ENCODE data around the gene USP38. TPM values are rescaled to one million over a fixed set of nuclear protein-coding genes. Genes with fewer than 3 reads are reported as not detected.

The USP38 gene
- total and polyA plus RNA-seq, 7 donors, result 25.6 to 120 (median 53.5) TPM

DNA sequence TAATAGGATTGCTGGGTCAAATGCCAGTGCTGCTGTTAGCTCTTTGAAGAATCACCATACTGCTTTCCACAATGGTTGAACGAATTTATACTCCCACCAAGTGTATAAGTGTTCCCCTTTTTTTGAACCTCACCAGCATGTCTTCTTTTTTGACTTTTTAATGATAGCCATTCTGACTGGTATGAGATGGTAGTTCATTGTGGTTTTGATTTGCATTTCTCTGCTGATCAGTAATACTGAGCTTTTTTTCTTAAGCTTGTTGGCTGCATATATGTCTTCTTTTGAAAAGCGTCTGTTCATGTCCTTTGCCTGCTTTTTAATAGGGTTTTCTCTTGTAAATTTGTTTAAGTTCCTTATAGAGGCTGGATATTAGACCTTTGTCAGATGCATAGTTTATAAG lies 14.8 kb downstream of the USP38 start:
- Histone ChIP-seq H3K9me3 (no peaks in the 10 kb centered on the region), H3K36me3 (ENCODE audit: insufficient read depth in 1 of 2, low read depth in 1 of 2) (peaks cover 2 to 91% of the 10 kb centered on the region in 2 donors), H3K4me1 (peaks cover 43% of the 10 kb centered on the region), H3K27ac (no peak overlapping the region), H3K4me3 (no peak overlapping the region), H3K27me3 (ENCODE audit: insufficient read depth in 3 of 3, low read length in 2 of 3) (no peaks in the 10 kb centered on the region)
- DNase-seq (no peak), ATAC-seq (no peak)
- TF ChIP-seq, protein P1, sequence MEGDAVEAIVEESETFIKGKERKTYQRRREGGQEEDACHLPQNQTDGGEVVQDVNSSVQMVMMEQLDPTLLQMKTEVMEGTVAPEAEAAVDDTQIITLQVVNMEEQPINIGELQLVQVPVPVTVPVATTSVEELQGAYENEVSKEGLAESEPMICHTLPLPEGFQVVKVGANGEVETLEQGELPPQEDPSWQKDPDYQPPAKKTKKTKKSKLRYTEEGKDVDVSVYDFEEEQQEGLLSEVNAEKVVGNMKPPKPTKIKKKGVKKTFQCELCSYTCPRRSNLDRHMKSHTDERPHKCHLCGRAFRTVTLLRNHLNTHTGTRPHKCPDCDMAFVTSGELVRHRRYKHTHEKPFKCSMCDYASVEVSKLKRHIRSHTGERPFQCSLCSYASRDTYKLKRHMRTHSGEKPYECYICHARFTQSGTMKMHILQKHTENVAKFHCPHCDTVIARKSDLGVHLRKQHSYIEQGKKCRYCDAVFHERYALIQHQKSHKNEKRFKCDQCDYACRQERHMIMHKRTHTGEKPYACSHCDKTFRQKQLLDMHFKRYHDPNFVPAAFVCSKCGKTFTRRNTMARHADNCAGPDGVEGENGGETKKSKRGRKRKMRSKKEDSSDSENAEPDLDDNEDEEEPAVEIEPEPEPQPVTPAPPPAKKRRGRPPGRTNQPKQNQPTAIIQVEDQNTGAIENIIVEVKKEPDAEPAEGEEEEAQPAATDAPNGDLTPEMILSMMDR (IDR thresholded peaks at IDR 0.05), result no peak
- WGBS, 3 donors, result 90 to 97% (median 93%) methylated on average over 2 of the region's 2 CpGs
- intact Hi-C loops (cut with DNase I), result loop anchor here in 1 of 2 donors (10.0 kb wide), 1 partner anchor 285 kb away; no protein-coding TSS in a partner anchor

DNA sequence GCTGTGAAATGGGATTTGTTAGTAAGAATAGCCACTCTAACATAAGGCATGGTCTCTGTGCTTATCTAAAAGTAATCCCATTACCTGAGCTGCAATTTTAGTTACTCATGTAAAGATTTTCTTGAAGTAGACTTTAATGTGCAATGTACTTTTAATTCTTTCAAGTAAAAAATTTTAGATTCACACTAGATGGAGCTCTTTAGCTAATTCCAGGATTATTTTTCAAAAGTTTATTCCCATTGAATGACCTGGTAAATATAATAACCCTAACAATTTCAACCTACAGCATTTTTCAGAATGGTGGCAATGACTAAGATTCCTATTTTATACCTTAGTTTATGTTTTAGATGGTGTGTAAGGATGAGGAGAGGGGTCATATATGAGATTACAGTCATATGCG lies 18.1 kb downstream of the USP38 start:
- peaks cover 2 to 80% of the 10 kb centered on the region in 2 donors for H3K36me3 ChIP-seq (ENCODE audit: insufficient read depth in 1 of 2, low read depth in 1 of 2)
- 94 to 97% (median 97%) methylated on average over 1 of the region's 1 CpG for WGBS, 3 donors
- TF ChIP-seq, protein P1 (IDR thresholded peaks at IDR 0.05), result peak; percentile 29

DNA sequence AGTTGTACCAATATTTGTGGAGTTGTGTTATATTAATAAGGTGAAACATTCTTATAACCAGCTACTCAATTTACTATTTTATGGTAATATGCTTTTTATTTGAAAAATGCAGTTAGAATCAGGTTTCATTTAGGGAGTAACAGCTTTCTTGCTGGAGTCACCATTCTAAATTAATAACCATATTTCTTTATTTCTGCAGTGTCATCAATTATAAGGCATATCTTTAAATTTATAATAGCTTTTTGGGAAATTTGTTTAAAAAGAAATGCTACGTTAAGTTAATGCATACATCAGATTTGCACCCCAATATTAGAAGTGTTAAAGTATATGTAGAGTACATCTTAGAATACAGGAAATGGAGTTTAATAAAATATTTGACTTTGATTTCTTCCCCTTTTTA lies 18.9 kb downstream of the USP38 start:
- Histone ChIP-seq H3K27ac (peak overlapping the region; percentile 33), H3K4me3 (no peak overlapping the region), H3K4me1 (peaks cover 44% of the 10 kb centered on the region), H3K9me3 (no peaks in the 10 kb centered on the region), H3K27me3 (ENCODE audit: insufficient read depth in 3 of 3, low read length in 2 of 3) (no peaks in the 10 kb centered on the region), H3K36me3 (ENCODE audit: insufficient read depth in 1 of 2, low read depth in 1 of 2) (peaks cover 0 to 80% of the 10 kb centered on the region in 2 donors)
- ATAC-seq, result no peak
- 88 to 96% (median 90%) methylated on average over 1 of the region's 1 CpG for WGBS, 3 donors
- intact Hi-C loops (cut with DNase I), result loop anchor here in 1 of 2 donors (5.0 kb wide), 1 partner anchor 134 kb away; the partner anchor contains the start of gene GAB1
- TF ChIP-seq, protein P1 (IDR thresholded peaks at IDR 0.05), result no peak
- no peak for DNase-seq

More for the DNA sequence above, 18.1 kb downstream of the USP38 start:
- no peaks in the 10 kb centered on the region for H3K9me3 ChIP-seq
- DNase-seq, result no peak
- peaks cover 39% of the 10 kb centered on the region for H3K4me1 ChIP-seq
- H3K27me3 ChIP-seq (ENCODE audit: insufficient read depth in 3 of 3, low read length in 2 of 3), result no peaks in the 10 kb centered on the region
- H3K4me3 ChIP-seq, result no peak overlapping the region
- no peak for ATAC-seq
- intact Hi-C loops (cut with DNase I), result loop anchor here in 1 of 2 donors (5.0 kb wide), 1 partner anchor 134 kb away; the partner anchor contains the start of gene GAB1
- peak overlapping the region; percentile 33 for H3K27ac ChIP-seq

DNA sequence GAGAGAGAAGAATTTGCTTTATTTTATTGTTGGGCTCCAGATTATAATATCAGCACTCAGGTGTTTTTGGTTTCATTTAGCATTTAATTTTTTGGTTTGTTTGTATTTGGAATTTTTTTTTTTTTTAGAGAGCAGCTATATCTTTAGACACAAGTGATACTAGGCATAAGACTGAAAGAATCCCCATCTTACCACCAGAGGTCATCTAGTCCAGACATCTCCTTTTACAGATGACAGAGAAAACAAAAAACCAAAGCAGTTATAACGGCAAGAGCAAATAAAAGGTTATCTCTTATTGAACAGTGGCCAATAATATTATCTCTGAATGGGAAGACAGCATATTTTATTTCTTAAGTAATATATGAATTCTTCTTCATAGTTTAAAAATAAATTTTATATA lies 22.8 kb downstream of the USP38 start:
- DNase-seq, result no peak
- peaks cover 0 to 71% of the 10 kb centered on the region in 2 donors for H3K36me3 ChIP-seq (ENCODE audit: insufficient read depth in 1 of 2, low read depth in 1 of 2)
- TF ChIP-seq, protein P1 (IDR thresholded peaks at IDR 0.05), result peak; percentile 45
- H3K4me3 ChIP-seq, result no peak overlapping the region
- intact Hi-C loops (cut with DNase I), result loop anchor here in 1 of 2 donors (2.0 kb wide), 1 partner anchor 275 kb away; no protein-coding TSS in a partner anchor
- peak overlapping the region; percentile 27 for H3K27ac ChIP-seq
- 0 to 3% (median 2%) methylated on average over 1 of the region's 1 CpG for WGBS, 3 donors
- no peaks in the 10 kb centered on the region for H3K27me3 ChIP-seq (ENCODE audit: insufficient read depth in 3 of 3, low read length in 2 of 3)
- ATAC-seq, result peak in 2 of 4 donors; percentile 60 to 68
- H3K9me3 ChIP-seq, result no peaks in the 10 kb centered on the region
- peaks cover 35% of the 10 kb centered on the region for H3K4me1 ChIP-seq

DNA sequence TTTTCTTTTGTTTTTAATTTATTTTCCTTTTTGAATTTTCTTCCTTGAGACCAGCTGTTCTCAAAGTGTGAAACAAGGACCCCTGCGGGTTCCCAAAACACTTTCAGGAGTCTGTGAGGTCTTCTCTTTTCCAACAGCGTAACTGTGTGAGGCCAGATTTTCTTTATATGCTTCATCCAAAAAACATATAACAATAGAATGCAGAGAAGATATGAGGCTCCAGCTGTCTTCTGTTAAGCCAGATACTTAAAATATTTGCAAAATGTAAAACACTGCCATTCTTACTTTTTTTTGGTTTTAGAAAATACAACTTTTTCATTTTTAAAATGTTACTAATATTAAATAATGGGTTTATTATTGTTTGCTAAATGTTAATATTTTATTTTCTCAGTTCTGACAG lies 27.8 kb downstream of the USP38 start:
- Histone ChIP-seq H3K27me3 (ENCODE audit: insufficient read depth in 3 of 3, low read length in 2 of 3) (no peaks in the 10 kb centered on the region), H3K4me1 (peaks cover 38% of the 10 kb centered on the region), H3K9me3 (no peaks in the 10 kb centered on the region), H3K36me3 (ENCODE audit: insufficient read depth in 1 of 2, low read depth in 1 of 2) (peaks cover 0 to 66% of the 10 kb centered on the region in 2 donors), H3K27ac (peak overlapping the region; percentile 82), H3K4me3 (no peak overlapping the region)
- intact Hi-C loops (cut with DNase I), result no loop called here
- WGBS, 3 donors, result 39 to 83% (median 59%) methylated on average over 2 of the region's 2 CpGs
- no peak for DNase-seq
- TF ChIP-seq, protein P1 (IDR thresholded peaks at IDR 0.05), result no peak
- ATAC-seq, result no peak

Data from psoas muscle (tissue), 8 donors.